Measurements from ENCODE around the gene ENOX2. TPM values are rescaled to one million over a fixed set of nuclear protein-coding genes. Genes with fewer than 3 reads are reported as not detected.

ENOX2 gene
- total RNA-seq, 1 donor from 2014 or later = 25.2 TPM

GRCh38 chrX:130851569-130851968, 51.4 kb downstream of the ENOX2 start:
- no peak for DNase-seq (ENCODE audit: extremely low spot score, unreplicated experiment)
- Mint-ChIP-seq H3K27me3 (no peaks in the 10 kb centered on the region), H3K4me1 (ENCODE audit: unreplicated experiment) (no peaks in the 10 kb centered on the region)

GRCh38 chrX:130848763-130849162, 54.2 kb downstream of the ENOX2 start:
- DNase-seq (ENCODE audit: extremely low spot score, unreplicated experiment) = no peak
- Mint-ChIP-seq H3K36me3 (no peaks in the 10 kb centered on the region), H3K27ac (no peak overlapping the region), H3K27me3 (no peaks in the 10 kb centered on the region), H3K4me1 (ENCODE audit: unreplicated experiment) (no peaks in the 10 kb centered on the region), H3K4me3 (no peak overlapping the region), H3K9me3 (no peaks in the 10 kb centered on the region)
- no peak for TF ChIP-seq CTCF (conservative IDR thresholded peaks at IDR 0.05)

More at GRCh38 chrX:130851569-130851968, 51.4 kb downstream of the ENOX2 start:
- Mint-ChIP-seq H3K36me3 (peaks cover 3% of the 10 kb centered on the region), H3K27ac (no peak overlapping the region), H3K4me3 (no peak overlapping the region), H3K9me3 (no peaks in the 10 kb centered on the region)
- TF ChIP-seq CTCF (conservative IDR thresholded peaks at IDR 0.05) = no peak

GRCh38 chrX:130846746-130847145, 56.3 kb downstream of the ENOX2 start:
- no peaks in the 10 kb centered on the region for H3K36me3 Mint-ChIP-seq
- H3K4me3 Mint-ChIP-seq = no peak overlapping the region
- no peak for DNase-seq (ENCODE audit: extremely low spot score, unreplicated experiment)
- TF ChIP-seq CTCF (conservative IDR thresholded peaks at IDR 0.05) = no peak
- no peaks in the 10 kb centered on the region for H3K27me3 Mint-ChIP-seq
- H3K4me1 Mint-ChIP-seq (ENCODE audit: unreplicated experiment) = peaks cover 8% of the 10 kb centered on the region
- H3K9me3 Mint-ChIP-seq = no peaks in the 10 kb centered on the region
- no peak overlapping the region for H3K27ac Mint-ChIP-seq

DNA sequence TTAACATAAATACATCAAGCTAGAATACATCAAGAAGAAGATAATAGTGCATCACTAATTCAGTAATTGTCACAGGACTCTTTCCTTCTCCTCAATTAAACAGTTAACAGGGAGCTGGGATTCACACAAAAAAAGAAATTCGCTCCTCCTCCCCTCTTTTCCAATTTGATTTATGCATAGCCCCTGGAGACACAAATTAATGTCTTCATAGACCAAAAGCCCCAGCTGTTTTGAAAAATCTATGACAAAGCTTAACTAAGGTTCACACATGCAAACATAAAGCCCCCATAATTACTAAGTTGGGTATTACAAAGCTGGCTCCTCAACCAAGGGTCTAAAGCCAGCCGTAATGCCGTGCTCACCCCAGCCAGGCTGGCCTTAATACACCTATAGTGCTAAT, 61.2 kb downstream of the ENOX2 start:
- no peak for DNase-seq (ENCODE audit: extremely low spot score, unreplicated experiment)
- Mint-ChIP-seq H3K27ac (no peak overlapping the region), H3K36me3 (no peaks in the 10 kb centered on the region), H3K4me3 (no peak overlapping the region), H3K4me1 (ENCODE audit: unreplicated experiment) (peaks cover 13% of the 10 kb centered on the region), H3K27me3 (no peaks in the 10 kb centered on the region), H3K9me3 (no peaks in the 10 kb centered on the region)
- no peak for TF ChIP-seq CTCF (conservative IDR thresholded peaks at IDR 0.05)

- TF ChIP-seq CTCF (conservative IDR thresholded peaks at IDR 0.05) = no peak
- Mint-ChIP-seq H3K36me3 (no peaks in the 10 kb centered on the region), H3K4me3 (no peak overlapping the region), H3K4me1 (ENCODE audit: unreplicated experiment) (peaks cover 17% of the 10 kb centered on the region), H3K27me3 (no peaks in the 10 kb centered on the region), H3K27ac (no peak overlapping the region), H3K9me3 (no peaks in the 10 kb centered on the region)
- DNase-seq (ENCODE audit: extremely low spot score, unreplicated experiment) = no peak
Measured at GRCh38 chrX:130840345-130840744, 62.7 kb downstream of the ENOX2 start.

DNA sequence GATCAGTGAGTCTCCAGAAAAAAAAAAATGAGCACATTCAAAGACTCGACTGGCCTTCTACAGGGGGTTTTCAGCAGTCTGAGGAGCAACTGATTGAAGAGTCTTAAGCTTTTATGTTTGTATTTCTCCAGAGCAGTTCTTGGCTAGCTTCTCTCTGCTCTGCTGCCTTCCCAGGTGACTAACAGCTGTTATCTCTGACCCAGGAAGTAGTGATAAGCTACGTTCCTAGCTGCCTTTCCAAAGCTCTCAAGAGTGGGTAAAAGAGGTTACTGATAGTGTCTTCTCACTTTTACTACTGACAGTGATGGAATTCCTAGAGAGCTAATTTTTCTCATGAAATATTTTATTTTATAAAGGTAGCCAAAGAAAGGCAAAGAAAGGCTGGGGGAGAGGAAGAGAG, 66.6 kb downstream of the ENOX2 start:
- H3K27ac Mint-ChIP-seq = no peak overlapping the region
- H3K4me3 Mint-ChIP-seq = no peak overlapping the region
- DNase-seq (ENCODE audit: extremely low spot score, unreplicated experiment) = no peak
- no peaks in the 10 kb centered on the region for H3K27me3 Mint-ChIP-seq
- TF ChIP-seq CTCF (conservative IDR thresholded peaks at IDR 0.05) = no peak
- H3K36me3 Mint-ChIP-seq = no peaks in the 10 kb centered on the region
- H3K4me1 Mint-ChIP-seq (ENCODE audit: unreplicated experiment) = peaks cover 6% of the 10 kb centered on the region
- no peaks in the 10 kb centered on the region for H3K9me3 Mint-ChIP-seq

All from type B pancreatic cell (in vitro differentiated cells).